ENCODE data around the gene ITLN2.
"Not testable (repeated sequence)": the region's sequence is repeated elsewhere in the genome, so short reads cannot be mapped to it uniquely, and the experiment has no call there.

The ITLN2 gene

GRCh38 chr1:160952129-160952510 is 2.5 kb downstream of the ITLN2 start:
- no peak for DNase-seq

- DNase-seq: no peak
These were observed 3.0 kb downstream of the ITLN2 start for GRCh38 chr1:160951443-160952128.

- DNase-seq: no peak
These were observed 4.0 kb downstream of the ITLN2 start for GRCh38 chr1:160950657-160951056.

- DNase-seq: no peak
These were observed 4.7 kb downstream of the ITLN2 start for GRCh38 chr1:160949881-160950280.

DNA sequence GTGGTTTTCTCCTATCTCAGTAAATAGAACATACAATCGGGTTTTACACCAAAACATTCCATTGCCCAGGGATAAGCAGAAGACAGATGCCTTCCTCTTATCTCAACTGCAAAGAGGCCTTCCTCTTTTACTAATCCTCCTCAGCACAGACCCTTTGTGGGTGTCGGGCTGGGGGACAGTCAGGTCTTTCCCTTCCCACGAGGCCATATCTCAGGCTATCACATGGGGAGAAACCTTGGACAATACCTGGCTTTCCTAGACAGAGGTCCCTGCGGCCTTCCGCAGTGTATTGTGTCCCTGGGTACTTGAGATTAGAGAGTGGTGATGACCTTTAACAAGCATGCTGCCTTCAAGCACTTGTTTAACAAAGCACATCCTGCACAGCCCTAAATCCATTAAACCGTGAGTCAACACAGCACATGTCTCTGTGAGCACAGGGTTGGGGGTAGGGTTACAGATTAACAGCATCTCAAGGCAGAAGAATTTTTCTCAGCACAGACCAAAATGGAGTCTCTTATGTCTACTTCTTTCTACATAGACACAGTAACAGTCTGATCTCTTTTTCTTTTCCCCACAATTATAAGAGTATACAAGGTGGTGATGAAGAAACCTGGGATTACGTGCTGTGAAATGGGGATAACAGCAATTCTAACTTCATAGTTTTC is 5.3 kb downstream of the ITLN2 start:
- not testable (repeated sequence) for DNase-seq

GRCh38 chr1:160947174-160947759 is 7.3 kb downstream of the ITLN2 start:
- not testable (repeated sequence) for DNase-seq

- not testable (repeated sequence) for DNase-seq
These were observed 8.7 kb downstream of the ITLN2 start for GRCh38 chr1:160945881-160946280.

- DNase-seq: no peak
These were observed 9.5 kb downstream of the ITLN2 start for GRCh38 chr1:160945079-160945478.

DNA sequence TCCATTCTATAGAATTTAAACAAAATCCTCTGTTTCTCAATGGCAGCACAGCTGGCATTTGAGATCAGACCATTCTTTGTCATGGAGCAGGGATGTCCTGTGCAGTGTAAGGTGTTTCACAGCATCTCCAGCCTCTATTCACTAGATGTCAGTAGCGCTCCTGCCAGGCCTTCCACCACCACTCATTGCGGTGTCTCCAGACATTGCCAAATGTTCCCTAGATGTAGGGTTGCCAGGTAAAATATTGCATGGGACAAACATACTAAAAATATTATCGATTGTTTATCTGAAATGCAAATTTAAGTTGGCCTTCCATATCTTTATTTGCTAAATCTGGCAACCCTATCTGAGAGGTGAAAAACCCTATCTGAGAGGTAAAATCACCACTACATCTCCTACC is 11.7 kb downstream of the ITLN2 start:
- no peak for DNase-seq

- not testable (repeated sequence) for DNase-seq
These were observed 17.9 kb downstream of the ITLN2 start for GRCh38 chr1:160936666-160937065.

GRCh38 chr1:160935527-160936258 is 18.9 kb downstream of the ITLN2 start:
- no peak for DNase-seq

- DNase-seq: not testable (repeated sequence)
These were observed 21.3 kb downstream of the ITLN2 start for GRCh38 chr1:160933305-160933704.

DNA sequence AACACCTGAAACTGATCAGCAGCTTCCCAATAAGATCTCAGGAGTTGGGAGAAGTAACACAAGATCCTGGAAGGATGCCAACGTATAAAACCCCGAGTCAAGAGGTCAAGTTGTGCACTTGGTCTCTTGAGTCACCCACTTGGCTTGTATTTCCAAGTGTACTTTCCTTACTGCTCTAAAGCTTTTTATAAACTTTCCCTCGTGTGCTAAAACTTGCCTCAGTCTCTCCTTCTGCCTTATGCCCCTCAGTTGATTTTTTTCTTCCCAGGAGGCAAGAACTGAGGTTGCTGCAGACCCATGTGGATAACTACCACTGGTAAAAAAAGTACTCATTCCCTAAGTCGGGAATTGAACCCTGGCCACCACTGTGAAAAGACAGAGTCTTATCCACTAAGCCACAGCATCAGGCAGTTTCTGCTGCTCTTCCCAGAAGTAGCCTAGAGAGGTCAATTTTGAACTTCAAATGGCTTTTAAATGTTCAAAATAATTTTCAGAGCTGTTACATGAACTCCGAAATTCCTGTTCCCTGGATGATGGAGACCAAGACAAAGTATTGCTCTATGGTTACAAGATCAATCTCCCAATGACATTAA is 28.9 kb downstream of the ITLN2 start:
- no peak for DNase-seq

GRCh38 chr1:160924791-160925651 is 29.6 kb downstream of the ITLN2 start:
- no peak for DNase-seq

- DNase-seq: no peak
These were observed 37.9 kb downstream of the ITLN2 start for GRCh38 chr1:160916666-160917065.

DNA sequence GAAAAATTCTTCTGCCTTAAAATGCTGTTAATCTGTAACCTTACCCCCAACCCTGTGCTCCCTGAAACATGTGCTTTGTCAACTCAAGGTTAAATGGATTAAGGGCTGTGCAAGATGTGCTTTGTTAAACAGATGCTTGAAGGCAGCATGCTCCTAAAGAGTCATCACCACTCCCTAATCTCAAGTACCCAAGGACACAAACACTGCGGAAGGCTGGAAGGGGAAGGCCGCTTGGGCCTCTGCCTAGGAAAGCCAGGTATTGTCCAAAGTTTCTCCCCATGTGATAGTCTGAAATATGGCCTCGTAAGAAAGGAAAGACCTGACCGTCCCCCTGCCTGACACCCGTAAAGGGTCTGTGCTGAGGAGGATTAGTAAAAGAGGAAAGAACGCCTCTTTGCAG is 41.4 kb downstream of the ITLN2 start:
- not testable (repeated sequence) for DNase-seq

DNA sequence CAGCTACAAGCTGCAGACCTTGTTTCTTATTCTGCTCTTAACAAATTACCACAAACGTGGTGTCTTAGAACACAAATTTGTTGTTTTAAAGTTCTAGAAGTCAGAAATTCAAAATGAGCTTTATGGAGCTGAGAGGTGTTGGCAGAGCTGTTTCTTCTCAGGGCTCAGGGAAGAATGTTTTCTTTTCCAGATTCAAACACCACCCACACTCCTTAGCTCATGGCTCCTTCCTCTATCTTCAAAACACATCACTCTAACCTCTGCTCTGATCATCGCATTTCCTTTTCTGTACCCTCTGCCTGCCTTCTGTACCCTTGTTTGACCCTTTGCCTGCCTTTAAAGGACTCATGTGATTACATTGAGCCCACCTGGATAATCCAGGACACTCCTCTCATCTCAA is 42.7 kb downstream of the ITLN2 start:
- no peak for DNase-seq

DNA sequence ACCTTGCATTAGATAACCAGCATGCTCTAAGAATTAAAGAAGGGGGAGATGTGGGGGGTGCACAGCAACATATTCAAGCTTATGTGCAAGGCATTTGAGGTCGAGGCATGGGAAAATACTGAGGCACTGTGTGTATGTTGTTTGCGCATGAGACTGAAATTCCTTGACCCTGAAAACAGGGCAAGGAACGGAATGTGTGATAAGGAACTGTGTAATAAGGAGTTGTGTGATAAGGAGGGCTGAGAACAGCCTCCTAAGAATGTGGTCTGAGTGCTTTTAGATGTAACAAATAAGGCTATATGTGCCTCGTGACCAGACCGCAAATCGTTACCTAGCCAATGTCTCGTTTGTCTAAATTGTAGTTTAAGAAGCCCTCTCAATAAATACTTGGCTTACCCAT is 43.2 kb downstream of the ITLN2 start:
- no peak for DNase-seq

- DNase-seq: no peak
These were observed 44.3 kb downstream of the ITLN2 start for GRCh38 chr1:160910170-160910750.

GRCh38 chr1:160907976-160908375 is 46.6 kb downstream of the ITLN2 start:
- DNase-seq: no peak

DNA sequence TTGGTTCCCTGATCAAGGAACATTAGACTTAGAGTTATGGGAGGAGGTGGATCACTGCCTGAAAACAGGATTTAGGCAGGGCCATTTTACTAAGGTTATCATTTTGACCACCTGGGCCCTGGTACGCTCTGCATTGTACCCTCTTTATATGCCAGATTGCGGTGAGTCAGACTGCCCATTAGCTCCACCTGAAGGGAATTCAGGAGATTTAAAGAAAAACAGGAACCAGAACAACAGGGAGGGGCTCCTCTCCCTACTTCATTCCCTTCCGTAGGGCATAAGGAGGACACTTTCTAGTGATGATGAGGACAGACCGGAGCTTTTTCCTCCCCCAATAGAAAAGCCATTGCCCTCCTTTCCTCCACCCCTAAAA is 49.0 kb downstream of the ITLN2 start:
- no peak for DNase-seq

All from NCI-H1092 (cell line).